Measurements from ENCODE around the gene FBXO21. TPM values are rescaled to one million over a fixed set of nuclear protein-coding genes. Genes with fewer than 3 reads are reported as not detected.
A peak's percentile ranks its signal among the peaks of the same experiment; 100 is the strongest.

FBXO21 gene
- total and polyA plus RNA-seq, 2 of the 13 experiments (the other 11 are each of a cell fraction or from before 2014, with no cell fraction given) = 15.6 to 32.5 TPM

- peak; percentile 58; the same call in 1 of the 2 replicates for TF ChIP-seq ZMAT3 (CRISPR knock-in tag; conservative IDR thresholded peaks at IDR 0.05)
- peak; percentile 78 for TF ChIP-seq PHF5A (CRISPR knock-in tag; IDR thresholded peaks at IDR 0.05; ENCODE audit: low read depth, unreplicated experiment)
- TF ChIP-seq MATR3 (CRISPR knock-in tag; IDR thresholded peaks at IDR 0.05) = no peak
- 0 out of 2 replicates have a peak, but pooled peaks have one; percentile 41 for TF ChIP-seq ZFX (CRISPR knock-in tag; IDR thresholded peaks at IDR 0.05; ENCODE audit: low read depth)
- no peak for TF ChIP-seq GFI1 (CRISPR knock-in tag; IDR thresholded peaks at IDR 0.05; ENCODE audit: borderline replicate concordance)
- no peak for TF ChIP-seq ZNF563 (CRISPR knock-in tag; IDR thresholded peaks at IDR 0.05)
- TF ChIP-seq ARHGAP35 (CRISPR knock-in tag; IDR thresholded peaks at IDR 0.05; ENCODE audit: borderline replicate concordance) = no peak; the same call in 1 of the 2 replicates
- TF ChIP-seq LCORL (IDR thresholded peaks at IDR 0.05) = no peak
- no peak for TF ChIP-seq LCORL (CRISPR knock-in tag; IDR thresholded peaks at IDR 0.05)
- TF ChIP-seq TSC22D2 (CRISPR knock-in tag; IDR thresholded peaks at IDR 0.05; ENCODE audit: borderline replicate concordance) = peak; percentile 46; the same call in 1 of the 2 replicates
- TF ChIP-seq ZNF382 (CRISPR knock-in tag; IDR thresholded peaks at IDR 0.05; ENCODE audit: borderline replicate concordance) = no peak
- TF ChIP-seq CENPT (CRISPR knock-in tag; IDR thresholded peaks at IDR 0.05; ENCODE audit: low read depth) = no peak
- no peak for TF ChIP-seq ZC3H13 (CRISPR knock-in tag; IDR thresholded peaks at IDR 0.05)
- TF ChIP-seq, protein P1, sequence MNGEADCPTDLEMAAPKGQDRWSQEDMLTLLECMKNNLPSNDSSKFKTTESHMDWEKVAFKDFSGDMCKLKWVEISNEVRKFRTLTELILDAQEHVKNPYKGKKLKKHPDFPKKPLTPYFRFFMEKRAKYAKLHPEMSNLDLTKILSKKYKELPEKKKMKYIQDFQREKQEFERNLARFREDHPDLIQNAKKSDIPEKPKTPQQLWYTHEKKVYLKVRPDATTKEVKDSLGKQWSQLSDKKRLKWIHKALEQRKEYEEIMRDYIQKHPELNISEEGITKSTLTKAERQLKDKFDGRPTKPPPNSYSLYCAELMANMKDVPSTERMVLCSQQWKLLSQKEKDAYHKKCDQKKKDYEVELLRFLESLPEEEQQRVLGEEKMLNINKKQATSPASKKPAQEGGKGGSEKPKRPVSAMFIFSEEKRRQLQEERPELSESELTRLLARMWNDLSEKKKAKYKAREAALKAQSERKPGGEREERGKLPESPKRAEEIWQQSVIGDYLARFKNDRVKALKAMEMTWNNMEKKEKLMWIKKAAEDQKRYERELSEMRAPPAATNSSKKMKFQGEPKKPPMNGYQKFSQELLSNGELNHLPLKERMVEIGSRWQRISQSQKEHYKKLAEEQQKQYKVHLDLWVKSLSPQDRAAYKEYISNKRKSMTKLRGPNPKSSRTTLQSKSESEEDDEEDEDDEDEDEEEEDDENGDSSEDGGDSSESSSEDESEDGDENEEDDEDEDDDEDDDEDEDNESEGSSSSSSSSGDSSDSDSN (CRISPR knock-in tag; IDR thresholded peaks at IDR 0.05) = 0 out of 2 replicates have a peak, but pooled peaks have one; percentile 18
- no peak for TF ChIP-seq MAFK (conservative IDR thresholded peaks at IDR 0.05 in 1 of 2, IDR thresholded peaks at IDR 0.05 in 1 of 2; ENCODE audit: low read length in 2 of 2)
- TF ChIP-seq ZNF720 (CRISPR knock-in tag; IDR thresholded peaks at IDR 0.05) = no peak
- TF ChIP-seq HMGA1 (CRISPR knock-in tag; conservative IDR thresholded peaks at IDR 0.05) = no peak
- TF ChIP-seq PHB2 (IDR thresholded peaks at IDR 0.05; ENCODE audit: partially characterized antibody) = no peak
- no peak for TF ChIP-seq ZNF282 (IDR thresholded peaks at IDR 0.05; ENCODE audit: partially characterized antibody)
- TF ChIP-seq JARID2 (CRISPR knock-in tag; IDR thresholded peaks at IDR 0.05; ENCODE audit: insufficient replicate concordance) = no peak
- TF ChIP-seq AHDC1 (CRISPR knock-in tag; IDR thresholded peaks at IDR 0.05; ENCODE audit: borderline replicate concordance) = no peak
- TF ChIP-seq TAF1 (CRISPR knock-in tag; IDR thresholded peaks at IDR 0.05) = no peak
These were observed 34.8 kb downstream of the FBXO21 start (continued) for GRCh38 chr12:117155278-117156060.

Data from HepG2 (cell line).